ENCODE measurements around the gene SEC24D. TPM values are rescaled to one million over a fixed set of nuclear protein-coding genes. Genes with fewer than 3 reads are reported as not detected.

The SEC24D gene
- total RNA-seq, 1 experiment from 2014 or later = 61.5 TPM

DNA sequence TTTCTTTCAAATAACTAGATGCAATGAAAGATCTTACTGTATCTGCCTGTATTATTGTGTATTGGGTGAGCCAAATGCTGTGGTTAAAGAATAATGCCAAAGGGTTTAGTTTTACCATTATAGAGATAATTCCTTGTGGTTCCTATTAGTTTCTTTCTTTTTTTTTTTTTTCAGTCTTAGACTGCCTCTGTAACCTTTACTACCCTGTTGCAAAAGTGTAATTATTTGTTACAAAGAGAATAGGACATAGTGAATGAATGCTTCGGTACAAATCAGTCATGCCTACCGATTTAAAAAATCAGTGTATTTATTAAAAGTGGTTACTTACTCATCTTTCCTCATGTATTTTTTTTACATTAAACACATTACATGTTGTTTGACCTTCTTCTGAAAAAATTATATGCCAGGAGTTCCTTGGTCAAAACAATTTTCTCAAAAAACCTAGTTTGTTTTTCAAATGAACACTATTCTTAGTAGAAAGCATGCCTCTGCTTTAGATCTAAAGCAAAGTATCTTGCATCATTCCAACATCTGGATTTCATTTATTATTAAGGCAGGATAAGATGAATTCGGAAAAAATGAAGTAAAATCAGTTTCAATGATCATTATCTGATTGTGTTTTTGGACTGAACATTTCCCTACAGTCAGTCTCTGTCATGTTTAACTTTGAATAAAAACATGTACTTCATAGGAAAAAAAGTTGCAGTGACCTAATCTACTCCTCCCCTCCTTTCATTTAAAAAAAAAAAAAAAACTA is 31.6 kb upstream of the SEC24D start:
- Histone ChIP-seq H3T11ph (ENCODE audit: low read length) (no peak overlapping the region), H3K4me1 (ENCODE audit: insufficient read depth, low read length) (peaks cover 4% of the 10 kb centered on the region; the same call in 1 of the 2 replicates), H3K14ac (ENCODE audit: insufficient read depth, low read length) (no peak overlapping the region), H3K23ac (ENCODE audit: insufficient read length, low read depth, low read length) (no peak overlapping the region), H3K79me1 (ENCODE audit: insufficient read depth, low read depth, low read length, poor library complexity, severe bottlenecking) (no peaks in the 10 kb centered on the region), H2BK12ac (ENCODE audit: insufficient read length, low read depth, low read length) (no peak overlapping the region), H3K9ac (ENCODE audit: extremely low read depth, insufficient read length, low read length) (no peak overlapping the region), H3K18ac (ENCODE audit: insufficient read length, low read depth, low read length) (no peak overlapping the region), H4K91ac (ENCODE audit: insufficient read length, low read depth, low read length) (no peak overlapping the region), H3K9me3 (ENCODE audit: control insufficient read depth, low read depth, low read length) (no peaks in the 10 kb centered on the region), H4K5ac (ENCODE audit: insufficient read length, low read depth, low read length) (no peak overlapping the region), H3K27me3 (ENCODE audit: insufficient read depth, low read length) (no peaks in the 10 kb centered on the region), H2AK5ac (ENCODE audit: insufficient read length, low read length) (no peak overlapping the region), H3K27ac (ENCODE audit: insufficient read length, low read depth, low read length) (no peak overlapping the region), H3K23me2 (ENCODE audit: insufficient read length, low read depth, low read length, poor library complexity, severe bottlenecking) (no peaks in the 10 kb centered on the region), H2BK15ac (ENCODE audit: low read depth, low read length) (no peak overlapping the region), H2BK120ac (ENCODE audit: low read depth, low read length, poor library complexity, severe bottlenecking) (no peak overlapping the region), H2AFZ (ENCODE audit: low read length) (no peak overlapping the region), H3K4ac (ENCODE audit: low read depth, low read length) (no peak overlapping the region), H3K56ac (ENCODE audit: insufficient read length, low read depth, low read length) (no peak overlapping the region), H3K79me2 (ENCODE audit: insufficient read depth, low read length) (no peaks in the 10 kb centered on the region), H3K4me2 (ENCODE audit: insufficient read depth, insufficient read length, low read length) (no peak overlapping the region), H2BK5ac (ENCODE audit: insufficient read length, low read length) (no peak overlapping the region), H4K8ac (replicated peaks; ENCODE audit: insufficient read length, low read depth, low read length) (no peak overlapping the region), H2BK20ac (ENCODE audit: low read depth, low read length, poor library complexity, severe bottlenecking) (no peak overlapping the region), H4K20me1 (ENCODE audit: control insufficient read depth, insufficient read depth, insufficient read length) (no peaks in the 10 kb centered on the region)
- WGBS (ENCODE audit: extremely low coverage, insufficient read length, low lambda C conversion rate) = no CpG with 5 or more reads among the region's 3 CpGs
- Mint-ChIP-seq H3K27me3 (ENCODE audit: low read depth) (no peaks in the 10 kb centered on the region), H3K27ac (no peak overlapping the region), H3K9me3 (no peaks in the 10 kb centered on the region; a peak in 1 of 5 replicates), H3K36me3 (ENCODE audit: insufficient read depth in 1 of 3, low read depth in 3 of 3) (peaks cover 0 to 2% (median 0%) of the 10 kb centered on the region in 3 experiments; a peak in 1 of 7 replicates), H3K4me3 (no peak overlapping the region), H3K4me1 (peaks cover 15 to 24% of the 10 kb centered on the region in 2 experiments)
- no peak for DNase-seq
- TF ChIP-seq, protein P1, sequence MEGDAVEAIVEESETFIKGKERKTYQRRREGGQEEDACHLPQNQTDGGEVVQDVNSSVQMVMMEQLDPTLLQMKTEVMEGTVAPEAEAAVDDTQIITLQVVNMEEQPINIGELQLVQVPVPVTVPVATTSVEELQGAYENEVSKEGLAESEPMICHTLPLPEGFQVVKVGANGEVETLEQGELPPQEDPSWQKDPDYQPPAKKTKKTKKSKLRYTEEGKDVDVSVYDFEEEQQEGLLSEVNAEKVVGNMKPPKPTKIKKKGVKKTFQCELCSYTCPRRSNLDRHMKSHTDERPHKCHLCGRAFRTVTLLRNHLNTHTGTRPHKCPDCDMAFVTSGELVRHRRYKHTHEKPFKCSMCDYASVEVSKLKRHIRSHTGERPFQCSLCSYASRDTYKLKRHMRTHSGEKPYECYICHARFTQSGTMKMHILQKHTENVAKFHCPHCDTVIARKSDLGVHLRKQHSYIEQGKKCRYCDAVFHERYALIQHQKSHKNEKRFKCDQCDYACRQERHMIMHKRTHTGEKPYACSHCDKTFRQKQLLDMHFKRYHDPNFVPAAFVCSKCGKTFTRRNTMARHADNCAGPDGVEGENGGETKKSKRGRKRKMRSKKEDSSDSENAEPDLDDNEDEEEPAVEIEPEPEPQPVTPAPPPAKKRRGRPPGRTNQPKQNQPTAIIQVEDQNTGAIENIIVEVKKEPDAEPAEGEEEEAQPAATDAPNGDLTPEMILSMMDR (conservative IDR thresholded peaks at IDR 0.05) = no peak
